SKM-1 (cell line): Measurements from ENCODE around the gene ASCC3.
A peak's percentile ranks its signal among the peaks of the same experiment; 100 is the strongest.

Experiments
- DNase-seq: peaks from one replicate; lab custom pipeline; 2025; ENCODE audit not compliant: unreplicated experiment; lab: John Stamatoyannopoulos, UW

The ASCC3 gene

DNA sequence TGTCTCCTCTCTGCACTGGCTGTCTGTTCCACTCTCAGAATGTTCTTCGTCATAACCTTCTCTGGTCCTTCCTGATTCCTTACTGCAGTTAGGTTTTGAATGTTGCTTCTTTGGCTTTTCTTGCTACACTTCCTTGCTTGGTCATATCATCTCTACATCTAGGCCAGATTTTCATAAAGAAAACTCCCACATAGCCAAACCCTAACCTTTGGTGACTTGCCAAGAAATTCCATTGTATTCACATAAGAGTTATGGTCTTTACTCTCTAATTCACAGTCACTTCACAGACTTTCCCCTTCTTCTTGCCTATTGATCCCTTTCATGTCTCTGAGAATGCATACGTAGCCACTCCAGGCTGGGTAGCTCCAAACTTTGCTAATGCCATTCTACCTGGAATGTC, 374.5 kb downstream of the ASCC3 start:
- DNase-seq: no peak

DNA sequence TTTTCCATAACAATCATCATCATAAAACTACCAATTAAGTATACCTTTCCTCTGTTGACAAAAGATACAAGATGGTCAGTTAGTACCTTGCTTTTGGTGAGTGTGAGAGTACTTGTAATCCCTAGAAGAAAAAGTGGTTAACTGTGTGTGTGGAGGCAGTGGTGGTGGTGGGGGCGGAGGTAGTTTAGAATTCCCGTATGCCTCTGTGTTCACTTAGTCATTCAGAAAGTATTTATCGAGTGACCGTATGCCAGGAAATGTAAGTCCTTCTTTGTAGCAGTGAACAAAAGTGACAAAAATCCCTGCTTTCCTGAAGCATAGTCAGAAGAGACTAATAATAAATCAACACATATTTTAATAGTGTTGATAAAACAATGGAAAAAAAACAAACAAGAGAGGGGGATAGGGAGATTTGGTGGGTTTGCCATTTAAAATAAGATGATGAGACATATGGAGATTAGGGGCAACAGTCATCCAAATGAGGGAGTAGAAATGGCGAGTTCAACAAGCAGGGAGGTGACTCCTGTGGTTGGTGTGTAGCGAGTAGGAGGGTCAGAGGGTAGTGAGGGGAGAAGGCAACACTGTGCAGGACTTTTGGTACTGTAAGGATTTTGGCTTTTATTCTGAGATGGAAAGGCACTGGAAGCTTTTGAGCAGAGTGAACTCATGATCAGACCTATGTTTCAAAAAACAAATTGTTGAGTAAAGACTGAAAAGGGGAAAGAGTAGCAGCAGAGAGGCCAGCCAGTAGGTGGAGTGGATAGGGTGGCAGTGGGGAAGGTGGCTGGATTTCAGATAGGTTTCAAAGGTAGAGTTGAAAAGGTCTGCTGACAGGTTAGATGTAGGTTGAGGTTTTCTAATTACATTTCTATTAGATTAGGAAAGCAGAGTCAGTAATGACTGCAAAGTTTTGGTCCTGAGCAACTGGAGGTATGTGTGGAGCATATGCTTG, 376.1 kb downstream of the ASCC3 start:
- no peak for DNase-seq

DNA sequence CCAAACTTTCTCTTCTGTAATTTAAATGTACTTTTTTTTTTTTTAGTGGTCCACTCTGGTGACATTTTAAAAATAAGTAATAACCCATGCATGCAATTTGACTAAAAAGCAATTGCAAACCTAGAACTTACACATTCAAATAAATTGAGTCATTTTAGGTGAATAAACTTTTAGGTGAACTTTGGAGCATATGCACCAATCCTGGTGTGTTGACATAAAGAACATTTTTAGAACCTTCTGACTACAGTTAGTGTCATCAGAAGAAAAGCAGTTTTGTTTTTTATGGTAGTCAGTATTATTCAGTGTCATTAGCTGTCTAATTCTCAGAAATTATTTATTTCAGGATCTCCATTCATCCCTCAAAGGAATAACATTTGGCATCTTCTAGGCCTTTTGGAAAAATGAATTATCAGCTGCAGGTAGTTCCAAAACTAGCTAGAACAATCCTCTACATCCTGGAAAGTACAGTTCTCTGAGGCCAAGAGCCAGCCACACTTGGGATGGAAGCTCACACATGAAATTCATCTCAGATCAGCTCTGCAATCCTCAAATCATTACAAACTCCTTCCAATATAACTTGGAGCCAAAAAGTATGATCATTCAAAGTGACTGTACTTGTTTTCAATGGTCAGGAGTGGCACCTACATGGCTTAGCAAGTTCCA, 378.0 kb downstream of the ASCC3 start:
- no peak for DNase-seq

DNA sequence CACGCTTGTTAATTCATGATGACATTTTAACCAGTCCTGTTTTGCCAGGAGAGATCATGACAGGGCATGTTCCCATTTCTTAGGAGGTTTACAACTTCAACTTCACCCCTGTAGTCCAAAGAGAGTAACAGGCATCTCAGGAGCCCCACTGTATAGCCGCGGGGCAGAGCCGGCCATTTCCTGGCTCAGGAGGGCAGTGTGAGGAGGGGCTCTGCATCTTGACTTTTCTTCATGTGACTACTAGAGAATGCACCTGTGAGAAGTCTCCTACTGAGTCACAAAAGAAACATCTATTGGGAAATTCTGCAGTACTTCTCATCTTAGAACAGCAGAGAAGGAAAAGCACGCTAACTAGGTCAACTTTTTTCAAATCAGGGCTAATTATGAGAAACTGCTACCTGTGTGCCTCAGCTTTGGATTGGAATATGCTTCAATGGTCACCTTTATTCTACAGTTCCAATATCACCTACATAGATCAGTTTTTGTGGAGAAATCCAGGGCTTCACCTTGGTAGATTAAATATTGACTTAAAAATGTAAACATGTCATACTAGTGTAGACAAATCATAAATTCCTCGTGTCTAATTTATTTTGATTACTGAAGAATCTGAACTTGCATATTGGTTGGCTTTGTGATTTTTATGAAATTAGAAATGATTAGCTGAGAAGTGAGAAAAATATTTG, 387.8 kb downstream of the ASCC3 start:
- DNase-seq: no peak

DNA sequence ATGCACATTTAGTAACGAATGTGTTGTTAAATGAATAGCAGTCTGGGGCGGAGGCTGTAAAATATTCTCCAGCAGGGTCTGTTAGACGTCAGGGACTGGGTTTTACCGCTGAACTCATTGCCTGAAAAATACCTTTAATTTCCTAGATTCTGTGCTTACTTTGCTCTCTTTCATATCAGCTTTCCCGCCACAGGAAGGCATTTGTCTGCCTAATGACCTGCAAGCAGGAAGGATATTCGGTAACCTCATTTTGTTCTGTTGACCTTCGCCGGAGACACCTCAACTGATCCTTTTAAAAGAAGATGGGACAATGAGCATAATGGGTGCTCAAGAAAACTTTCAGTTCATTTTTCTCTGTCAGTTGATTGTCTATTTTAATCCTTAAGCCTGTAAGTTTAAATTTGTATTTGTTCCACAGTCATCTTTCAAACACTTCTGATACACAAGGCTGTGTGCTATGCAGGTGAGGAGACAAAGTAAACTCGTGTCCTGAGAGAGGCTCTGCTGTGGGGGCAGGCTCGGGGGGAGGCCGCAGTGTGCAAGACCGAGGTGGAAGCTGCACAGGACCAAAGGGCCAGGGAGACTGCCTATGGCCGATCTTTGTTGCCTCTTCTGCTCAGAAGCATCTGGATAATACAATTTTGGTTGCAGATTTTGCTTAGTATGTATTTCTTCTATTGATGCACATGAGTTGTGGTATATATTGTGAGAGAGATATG, 389.0 kb downstream of the ASCC3 start:
- no peak for DNase-seq

DNA sequence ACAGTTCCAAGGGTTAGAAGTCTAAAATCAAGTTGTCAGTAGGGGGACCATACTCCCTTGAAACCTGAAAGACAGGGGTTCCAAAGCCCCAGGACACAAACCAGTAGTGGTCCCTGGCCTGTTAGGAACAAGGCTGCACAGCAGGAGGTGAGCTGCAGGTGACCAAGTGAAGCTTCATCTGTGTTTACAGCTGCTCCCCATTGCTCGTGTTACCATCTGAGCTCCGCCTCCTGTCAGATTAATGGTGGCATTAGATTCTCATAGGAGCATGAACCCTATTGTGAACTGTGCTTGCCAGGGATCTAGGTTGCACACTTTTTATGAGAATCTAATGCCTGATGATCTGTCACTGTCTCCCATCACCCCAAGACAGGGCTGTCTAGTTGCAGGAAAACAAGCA, 391.1 kb downstream of the ASCC3 start:
- DNase-seq: no peak

DNA sequence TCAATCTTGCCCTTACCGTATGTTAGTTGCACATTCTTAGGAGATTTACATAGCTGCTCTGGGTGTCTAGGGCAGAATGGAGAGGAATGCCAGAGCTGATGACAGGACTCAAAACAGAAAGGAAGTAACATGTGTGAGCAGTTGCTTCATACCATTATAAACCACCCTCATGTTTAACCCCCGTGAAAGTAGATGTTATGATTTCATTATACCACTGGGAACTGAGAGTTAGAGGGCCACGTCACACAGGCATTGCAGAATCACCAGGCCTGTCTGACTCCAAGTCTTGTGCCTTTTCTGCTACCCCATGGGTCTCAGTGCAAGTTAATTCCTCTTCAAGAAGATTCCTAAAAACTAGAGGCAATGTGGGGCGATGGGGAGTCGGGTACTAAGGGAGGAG, 392.9 kb downstream of the ASCC3 start:
- no peak for DNase-seq

DNA sequence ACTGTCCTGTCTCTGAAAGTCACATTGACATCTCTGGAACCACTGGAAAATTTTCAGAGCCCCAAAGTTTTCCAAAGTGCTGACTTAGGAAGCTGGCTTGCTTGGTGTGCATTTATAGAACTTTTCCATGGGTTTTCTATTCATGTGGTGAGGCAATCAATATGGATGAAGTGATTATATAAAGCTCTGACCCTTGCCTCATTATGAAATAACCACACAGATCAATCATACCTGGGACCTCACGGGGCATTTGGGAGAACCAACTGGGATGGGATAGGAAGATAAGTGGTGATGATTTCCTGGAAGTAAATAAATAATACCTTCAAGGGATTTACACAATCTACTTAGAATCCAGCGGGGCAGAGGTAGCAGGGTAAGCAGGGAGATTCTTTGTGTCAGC, 393.5 kb downstream of the ASCC3 start:
- no peak for DNase-seq

DNA sequence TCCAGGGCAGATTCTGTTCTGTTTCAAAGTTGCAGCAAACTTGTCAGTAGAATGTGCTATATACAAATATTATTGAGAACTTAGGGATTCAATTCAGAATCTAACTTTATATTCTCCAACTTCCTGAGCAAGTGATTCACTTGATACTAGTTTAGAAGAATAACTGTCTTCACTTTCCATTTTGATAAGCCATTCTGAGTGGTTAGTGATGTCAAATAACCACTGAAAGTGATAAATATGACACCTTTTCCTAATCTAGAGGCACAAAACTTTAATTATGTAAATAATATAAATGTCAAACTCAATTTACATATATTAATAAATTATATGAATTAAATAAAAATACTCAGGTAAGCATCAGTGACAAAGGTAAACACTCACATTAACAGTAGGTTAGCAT, 395.9 kb downstream of the ASCC3 start:
- no peak for DNase-seq

DNA sequence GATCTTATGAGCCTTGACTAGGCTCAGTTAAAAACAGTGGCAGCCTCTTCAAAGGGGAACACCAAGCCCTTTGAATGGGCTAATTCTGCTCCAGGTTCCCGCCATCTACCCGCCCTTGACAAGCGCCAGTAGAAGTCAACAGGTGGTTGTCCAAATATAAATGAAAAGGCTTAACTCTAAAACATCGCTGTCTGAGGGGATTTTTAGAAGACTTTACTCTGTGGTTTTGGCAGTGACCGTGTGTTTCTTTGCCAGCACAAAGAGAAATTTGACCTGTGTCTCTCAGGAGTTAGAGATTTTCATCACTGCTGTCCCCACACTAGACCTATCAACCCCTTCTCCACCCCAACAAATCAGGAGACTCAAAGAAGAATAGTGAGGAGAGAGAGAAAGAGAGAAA, 396.7 kb downstream of the ASCC3 start:
- no peak for DNase-seq

DNA sequence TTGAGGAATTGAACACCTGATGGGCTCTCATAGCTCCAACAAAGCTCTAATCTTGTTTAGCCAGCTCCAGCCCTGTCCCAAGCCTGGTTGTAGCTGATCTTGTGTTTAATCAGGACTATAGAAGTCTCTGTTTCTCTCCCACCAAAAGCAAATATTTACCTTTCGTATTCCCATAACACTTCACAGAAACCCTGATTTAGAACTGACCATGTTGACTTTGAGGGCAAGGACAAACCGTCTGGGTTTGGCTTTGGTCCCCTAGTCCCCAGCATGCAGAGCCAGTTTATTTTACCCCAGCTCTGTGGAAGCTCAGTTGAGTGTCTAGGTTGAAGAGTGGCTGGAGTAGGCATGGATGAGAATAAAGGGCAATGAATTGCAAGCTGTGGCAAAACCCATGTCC, 398.4 kb downstream of the ASCC3 start:
- no peak for DNase-seq

DNA sequence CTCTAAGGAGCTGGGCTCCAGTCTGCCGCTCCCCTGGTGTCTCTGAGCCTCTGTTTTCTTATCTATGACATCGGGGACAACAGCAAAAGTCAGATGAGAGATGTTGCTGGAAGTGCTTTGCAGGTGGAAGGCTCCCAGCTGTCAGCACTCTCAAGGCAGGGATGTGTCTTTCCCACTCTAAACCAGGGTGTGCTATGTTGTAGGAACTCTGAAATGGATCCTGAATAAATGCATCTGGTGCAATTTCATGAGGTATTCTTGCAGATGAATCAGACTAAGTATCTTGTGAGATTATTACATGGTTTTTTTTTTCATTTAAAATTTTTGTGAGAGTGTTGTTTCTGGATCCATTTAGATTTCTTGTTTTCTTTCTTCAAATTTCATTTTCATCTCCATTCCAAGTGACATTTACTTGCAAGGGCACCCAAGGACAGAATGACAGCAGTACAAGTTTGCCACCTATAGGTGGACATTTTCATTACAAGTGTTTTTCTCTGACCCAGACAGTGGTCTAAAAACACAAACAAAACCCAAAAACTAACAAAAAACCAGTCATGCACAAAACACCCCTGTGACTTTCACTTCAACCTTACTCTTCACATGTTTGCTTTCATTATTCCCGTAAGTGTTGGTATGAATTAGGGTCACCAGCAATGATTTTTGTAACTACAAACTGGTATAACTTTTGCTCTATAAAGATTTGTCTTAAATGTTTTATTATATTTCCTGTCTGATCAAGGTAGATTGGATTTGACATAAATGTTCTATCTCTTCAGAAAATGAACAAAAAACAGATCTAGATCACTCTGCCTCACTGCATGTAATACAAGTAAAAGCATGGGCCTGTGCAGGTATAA, 401.7 kb downstream of the ASCC3 start:
- DNase-seq: peak; percentile 7

DNA sequence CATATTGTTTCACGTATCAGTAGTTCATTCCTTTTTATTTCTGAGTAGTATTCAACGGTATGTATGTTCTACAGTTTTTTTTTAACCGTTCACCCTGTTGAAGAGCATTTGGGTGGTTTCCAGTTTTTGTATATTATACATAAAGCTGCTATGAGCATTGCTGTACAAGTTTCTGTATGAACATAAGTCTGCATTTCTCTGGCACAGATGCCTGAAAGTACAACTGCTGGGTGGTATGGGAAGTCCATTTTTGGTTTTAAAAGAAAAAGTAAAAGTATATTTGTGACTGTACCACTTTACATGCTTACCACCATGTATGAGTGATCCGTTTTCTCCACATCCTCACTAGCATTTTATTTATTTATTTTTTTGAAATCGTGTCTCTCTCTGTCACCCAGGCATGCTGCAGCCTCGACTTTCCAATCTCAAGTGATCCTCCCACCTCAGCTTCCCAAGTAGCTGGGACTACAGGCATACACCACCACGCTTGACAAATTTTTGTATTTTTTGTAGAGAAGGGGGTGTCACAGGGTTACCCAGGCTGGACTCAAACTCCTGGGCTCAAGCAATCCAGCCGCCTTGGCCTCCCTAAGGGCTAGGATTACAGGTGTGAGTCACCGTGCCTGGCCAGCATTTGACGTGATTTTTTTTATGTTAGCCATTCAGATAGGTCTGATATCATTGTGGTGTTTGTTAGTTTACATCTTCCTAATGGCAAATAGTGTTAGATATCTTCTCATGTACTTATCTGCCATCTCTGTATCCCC, 405.4 kb downstream of the ASCC3 start:
- DNase-seq: no peak

DNA sequence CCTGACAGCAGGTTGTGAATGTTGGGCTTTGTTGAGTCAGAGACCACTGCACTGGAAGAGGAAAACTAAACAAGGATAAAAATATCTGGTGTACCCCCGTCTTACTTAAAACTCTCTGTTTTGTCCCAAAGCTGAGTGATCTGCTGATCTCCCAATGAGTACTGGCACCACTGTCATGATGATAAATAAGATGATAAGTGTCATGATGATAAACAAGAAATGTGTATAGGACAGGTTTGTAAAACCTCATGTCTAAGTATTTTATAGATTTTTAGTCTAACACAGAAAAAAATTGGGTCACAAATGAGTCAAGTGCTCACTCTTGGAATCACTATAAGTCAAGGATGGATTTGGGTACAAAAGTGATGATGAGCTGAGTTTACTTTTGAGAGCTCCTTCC, 407.9 kb downstream of the ASCC3 start:
- DNase-seq: no peak

DNA sequence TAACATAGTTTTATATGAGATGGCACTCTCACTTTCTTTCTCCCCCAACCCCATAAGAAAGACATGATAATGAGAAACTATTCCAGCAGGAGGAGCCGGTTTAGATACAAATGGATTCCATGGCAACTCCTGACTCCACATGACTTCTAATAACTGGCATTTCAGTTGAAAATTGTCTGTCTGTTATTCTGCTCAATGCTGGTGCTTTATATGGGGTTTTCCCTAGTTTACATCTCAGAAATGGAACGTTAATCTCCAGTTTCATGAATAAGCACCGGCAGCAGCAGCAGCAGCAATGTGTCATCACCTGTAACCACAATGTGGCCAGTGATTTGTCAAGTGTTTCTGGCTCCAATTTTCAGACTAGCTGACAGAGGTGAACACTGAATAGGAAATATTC, 408.5 kb downstream of the ASCC3 start:
- no peak for DNase-seq

DNA sequence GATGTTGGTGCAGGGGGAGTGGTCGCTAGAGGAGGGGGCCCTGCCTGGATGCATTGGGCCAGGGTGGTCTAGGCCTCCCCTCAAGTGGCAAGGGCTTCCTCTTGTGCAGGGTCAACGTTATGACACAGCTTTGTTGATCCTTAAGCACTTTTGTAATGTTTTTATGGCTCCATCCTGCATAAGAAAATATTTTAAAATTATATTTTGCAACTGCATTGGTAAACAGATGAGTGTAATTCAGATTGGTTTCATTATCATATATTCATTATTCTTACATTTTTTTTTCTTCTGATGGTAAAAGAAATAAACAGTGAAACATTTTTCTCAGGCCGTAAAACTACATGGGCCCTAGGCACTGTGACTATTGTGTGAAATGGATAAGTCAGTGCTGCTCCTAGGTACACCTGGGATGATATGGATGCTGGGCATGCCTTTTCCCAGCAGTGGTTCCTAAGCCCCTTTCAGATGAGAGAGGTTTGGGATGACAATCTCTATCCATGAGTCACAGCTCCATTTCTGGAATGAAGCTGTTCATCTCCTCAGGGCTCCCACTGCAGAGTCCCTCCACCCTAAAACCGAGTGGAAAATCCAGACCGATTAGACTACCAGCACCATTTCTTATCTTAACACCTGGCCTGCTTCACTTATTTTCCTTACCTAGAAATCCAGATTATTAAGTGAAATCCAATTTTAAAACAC, 410.6 kb downstream of the ASCC3 start:
- no peak for DNase-seq

DNA sequence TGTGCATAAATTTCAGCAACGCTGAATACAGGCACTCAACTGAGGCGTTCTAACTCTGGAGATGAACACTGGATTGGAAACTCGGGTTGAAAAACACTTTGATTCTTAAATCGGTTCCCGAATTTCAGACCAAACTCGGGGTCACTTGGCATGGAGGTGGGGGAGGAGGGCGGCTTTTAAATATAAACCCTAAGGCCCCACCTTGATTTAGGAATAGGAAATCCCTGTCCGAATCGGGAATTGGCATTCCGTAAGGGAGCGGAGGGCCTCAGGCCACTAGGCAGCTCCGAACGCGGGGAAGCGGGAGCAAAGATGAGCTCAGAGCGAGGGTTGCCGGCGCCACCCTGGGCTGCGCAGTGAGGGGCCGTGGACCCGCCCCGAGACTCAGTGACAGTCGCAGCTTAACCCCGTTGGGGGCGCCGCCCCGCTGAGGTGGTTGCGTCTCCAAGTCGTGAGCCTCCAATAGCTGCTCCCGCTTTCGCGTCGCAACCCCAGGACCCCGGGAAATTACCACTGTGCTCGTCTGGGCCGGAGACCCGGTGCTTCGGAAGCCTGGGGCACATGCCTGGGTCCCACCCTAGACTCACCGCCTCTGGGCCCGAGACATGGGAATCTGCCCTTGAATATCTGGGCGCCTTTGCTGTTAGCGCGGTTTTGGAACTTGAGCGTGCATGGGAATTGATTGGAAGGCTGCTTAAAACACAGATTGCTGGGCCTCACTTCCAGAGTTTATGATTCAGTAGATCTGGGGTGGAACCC, 411.8 kb downstream of the ASCC3 start:
- DNase-seq: no peak

DNA sequence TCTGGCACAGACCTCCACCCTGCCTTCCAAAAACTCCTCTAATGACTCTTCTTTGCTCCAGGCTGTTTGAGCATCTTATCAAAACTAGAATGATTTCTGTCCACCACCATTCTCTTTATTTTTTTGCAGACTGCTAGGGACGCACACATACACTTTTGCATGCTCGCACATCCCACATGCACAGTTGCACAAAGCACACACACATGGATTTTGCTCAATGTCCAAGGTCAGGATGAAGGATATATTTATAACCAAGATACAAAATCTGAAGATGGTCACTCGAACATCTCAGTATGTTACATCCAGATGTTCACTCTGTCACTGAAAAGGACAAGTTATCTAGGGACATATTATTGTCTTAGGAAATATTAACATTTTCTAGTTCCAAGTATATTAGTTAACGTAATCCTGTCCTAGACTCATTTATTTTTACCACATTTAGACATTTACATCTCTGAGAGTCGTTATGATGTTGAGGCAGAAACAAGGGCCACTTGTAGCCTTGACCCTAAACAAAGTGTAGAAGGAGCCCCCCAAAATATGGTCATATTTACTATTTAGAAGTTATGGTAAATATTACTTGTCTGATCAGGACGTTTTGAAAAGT, 413.0 kb downstream of the ASCC3 start:
- no peak for DNase-seq
